ENCODE data around the gene PDZD7. TPM values are rescaled to one million over a fixed set of nuclear protein-coding genes. Genes with fewer than 3 reads are reported as not detected.

The PDZD7 gene
- total and polyA plus RNA-seq, 4 donors: 0.06 to 0.09 (median 0.07) TPM; not detected in 1

GRCh38 chr10:101000915-101001658 lies 29.8 kb downstream of the PDZD7 start:
- no peak overlapping the region for H3K4me3 ChIP-seq (ENCODE audit: low read depth in 1 of 3, low read length in 3 of 3)
- H3K36me3 ChIP-seq (ENCODE audit: control insufficient read depth in 4 of 4, insufficient read depth in 3 of 4, low read depth in 1 of 4, low read length in 3 of 4): peaks cover 0 to 9% (median under 1%) of the 10 kb centered on the region in 4 donors
- H3K27ac ChIP-seq (ENCODE audit: low read depth in 1 of 2, low read length in 2 of 2): peak overlapping the region; percentile 70 to 80
- peak overlapping the region in 1 of 2 donors; percentile 16 for H3K9ac ChIP-seq (ENCODE audit: low read depth in 1 of 2, low read length in 2 of 2)
- WGBS: 63% methylated on average over 12 of the region's 12 CpGs
- TF ChIP-seq ATF3 (IDR thresholded peaks at IDR 0.05) (no peak), SP1 (IDR thresholded peaks at IDR 0.05) (peak; percentile 12)
- peak; percentile 45 for DNase-seq (ENCODE audit: low spot score)
- H3K4me1 ChIP-seq (ENCODE audit: control insufficient read depth in 4 of 4, insufficient read depth in 4 of 4, low read length in 3 of 4): peaks cover 0 to 30% (median 17%) of the 10 kb centered on the region in 4 donors
- H3K9me3 ChIP-seq (ENCODE audit: control insufficient read depth in 4 of 4, low read length in 3 of 4): no peaks in the 10 kb centered on the region
- no peaks in the 10 kb centered on the region for H3K27me3 ChIP-seq (ENCODE audit: control insufficient read depth in 4 of 4, insufficient read depth in 4 of 4, low read length in 3 of 4)

- Histone ChIP-seq H3K9me3 (ENCODE audit: control insufficient read depth in 4 of 4, low read length in 3 of 4) (no peaks in the 10 kb centered on the region), H3K27ac (ENCODE audit: low read depth in 1 of 2, low read length in 2 of 2) (peak overlapping the region; percentile 70 to 80), H3K9ac (ENCODE audit: low read depth in 1 of 2, low read length in 2 of 2) (peak overlapping the region; percentile 47 to 72), H3K27me3 (ENCODE audit: control insufficient read depth in 4 of 4, insufficient read depth in 4 of 4, low read length in 3 of 4) (no peaks in the 10 kb centered on the region), H3K4me1 (ENCODE audit: control insufficient read depth in 4 of 4, insufficient read depth in 4 of 4, low read length in 3 of 4) (peaks cover 0 to 30% (median 17%) of the 10 kb centered on the region in 4 donors), H3K4me3 (ENCODE audit: low read depth in 1 of 3, low read length in 3 of 3) (peak overlapping the region; percentile 24 to 71 (median 53)), H3K36me3 (ENCODE audit: control insufficient read depth in 4 of 4, insufficient read depth in 3 of 4, low read depth in 1 of 4, low read length in 3 of 4) (peaks cover 0 to 5% (median under 1%) of the 10 kb centered on the region in 4 donors)
- 51% methylated on average over 19 of the region's 19 CpGs for WGBS
- TF ChIP-seq NR2F2 (IDR thresholded peaks at IDR 0.05) (no peak), MAX (IDR thresholded peaks at IDR 0.05) (no peak), CTCF (IDR thresholded peaks at IDR 0.05; ENCODE audit: low read depth, low read length, missing input control) (no peak), RXRA (IDR thresholded peaks at IDR 0.05) (no peak), RAD21 (IDR thresholded peaks at IDR 0.05) (no peak), REST (IDR thresholded peaks at IDR 0.05) (no peak), ZBTB33 (IDR thresholded peaks at IDR 0.05) (no peak), ATF3 (IDR thresholded peaks at IDR 0.05) (no peak), TAF1 (conservative IDR thresholded peaks at IDR 0.05) (no peak), YY1 (IDR thresholded peaks at IDR 0.05) (no peak), FOXA2 (IDR thresholded peaks at IDR 0.05) (no peak), JUND (IDR thresholded peaks at IDR 0.05) (no peak), SP1 (IDR thresholded peaks at IDR 0.05) (no peak), FOXA1 (IDR thresholded peaks at IDR 0.05) (no peak), HNF4A (conservative IDR thresholded peaks at IDR 0.05) (no peak), GABPA (IDR thresholded peaks at IDR 0.05 in 1 of 2, conservative IDR thresholded peaks at IDR 0.05 in 1 of 2) (no peak)
- DNase-seq (ENCODE audit: low spot score): no peak
Measured at GRCh38 chr10:101000127-101000914, 30.6 kb downstream of the PDZD7 start.
